ENCODE results near the gene LONP1. TPM values are rescaled to one million over a fixed set of nuclear protein-coding genes. Genes with fewer than 3 reads are reported as not detected.
"Not testable (repeated sequence)": the region's sequence is repeated elsewhere in the genome, so short reads cannot be mapped to it uniquely, and the experiment has no call there.

Gene LONP1
- total RNA-seq, 1 experiment from 2014 or later, result 54.0 TPM

- Histone ChIP-seq H3K36me3 (peaks cover 62% of the 10 kb centered on the region), H3K9me3 (replicated peaks) (no peaks in the 10 kb centered on the region), H3K27me3 (no peaks in the 10 kb centered on the region), H3K4me3 (no peak overlapping the region), H3K4me1 (no peaks in the 10 kb centered on the region), H3K27ac (no peak overlapping the region)
- DNase-seq, result no peak
These were observed 15.8 kb downstream of the LONP1 start for GRCh38 chr19:5703819-5704818.

GRCh38 chr19:5702053-5702410 lies 17.9 kb downstream of the LONP1 start:
- DNase-seq; H3K9me3 ChIP-seq (replicated peaks); H3K27me3 ChIP-seq; H3K27ac ChIP-seq; H3K4me3 ChIP-seq; H3K4me1 ChIP-seq: not testable (repeated sequence)
- peaks cover 68% of the 10 kb centered on the region for H3K36me3 ChIP-seq

GRCh38 chr19:5700455-5701092 lies 19.4 kb downstream of the LONP1 start:
- Histone ChIP-seq H3K9me3 (replicated peaks) (no peaks in the 10 kb centered on the region), H3K27me3 (no peaks in the 10 kb centered on the region), H3K4me1 (peaks cover under 1% of the 10 kb centered on the region; the same call in 1 of the 2 replicates), H3K27ac (no peak overlapping the region), H3K4me3 (no peak overlapping the region), H3K36me3 (peaks cover 64% of the 10 kb centered on the region)
- no peak for DNase-seq

- Histone ChIP-seq H3K36me3 (peaks cover 62% of the 10 kb centered on the region), H3K27ac (no peak overlapping the region), H3K4me3 (no peak overlapping the region), H3K4me1 (peaks cover 9% of the 10 kb centered on the region), H3K9me3 (replicated peaks) (no peaks in the 10 kb centered on the region), H3K27me3 (no peaks in the 10 kb centered on the region)
- no peak for DNase-seq
These were observed 21.1 kb downstream of the LONP1 start for GRCh38 chr19:5698635-5699422.

GRCh38 chr19:5697890-5698634 lies 21.9 kb downstream of the LONP1 start:
- peaks cover 17% of the 10 kb centered on the region for H3K4me1 ChIP-seq
- no peak for DNase-seq
- no peak overlapping the region for H3K27ac ChIP-seq
- no peak overlapping the region for H3K4me3 ChIP-seq
- H3K27me3 ChIP-seq, result no peaks in the 10 kb centered on the region
- no peaks in the 10 kb centered on the region for H3K9me3 ChIP-seq (replicated peaks)
- H3K36me3 ChIP-seq, result peaks cover 62% of the 10 kb centered on the region

- no peak for DNase-seq
- H3K27ac ChIP-seq, result no peak overlapping the region
- peaks cover 18% of the 10 kb centered on the region for H3K4me1 ChIP-seq
- no peaks in the 10 kb centered on the region for H3K27me3 ChIP-seq
- H3K4me3 ChIP-seq, result no peak overlapping the region
- peaks cover 69% of the 10 kb centered on the region for H3K36me3 ChIP-seq
- no peaks in the 10 kb centered on the region for H3K9me3 ChIP-seq (replicated peaks)
These were observed 22.7 kb downstream of the LONP1 start for GRCh38 chr19:5697022-5697889.

DNA sequence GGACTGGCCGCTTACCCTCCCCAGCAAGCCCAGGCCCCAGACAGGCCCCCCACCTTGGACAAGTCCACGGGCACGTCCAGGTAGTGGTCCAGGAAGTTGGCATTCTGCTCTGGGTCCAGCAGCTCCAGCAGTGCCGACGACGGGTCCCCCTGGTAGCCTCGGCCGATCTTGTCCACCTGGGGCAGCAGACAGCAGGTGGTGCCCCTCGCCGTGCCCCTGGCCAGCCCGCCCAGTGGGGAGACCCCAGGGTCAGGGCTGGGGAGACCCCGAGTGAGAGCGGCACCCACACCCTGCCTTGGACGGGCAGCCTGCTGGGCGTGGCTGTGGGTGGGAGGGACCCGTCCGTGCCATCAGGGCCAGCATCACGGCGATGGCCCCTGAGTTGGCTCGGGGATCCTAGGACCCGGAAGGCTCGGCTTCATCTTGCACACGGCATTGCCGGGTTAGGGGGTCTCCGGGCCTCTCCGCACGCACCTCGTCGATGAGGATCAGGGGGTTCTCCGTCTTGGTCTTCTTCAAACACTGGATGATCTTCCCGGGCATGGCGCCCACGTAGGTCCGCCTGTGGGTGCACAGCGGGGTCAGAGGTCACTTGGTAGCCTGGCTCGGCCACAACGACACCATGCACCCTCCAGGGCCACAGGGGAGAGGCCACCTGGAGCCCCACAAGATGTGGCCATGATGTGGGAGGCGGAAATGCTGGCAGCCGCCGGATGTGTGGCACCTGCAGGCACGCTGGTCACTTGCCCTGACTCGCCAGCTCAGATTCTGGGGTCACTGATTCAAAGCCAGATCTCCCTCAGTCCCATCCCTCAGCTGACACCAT lies 23.5 kb downstream of the LONP1 start:
- no peaks in the 10 kb centered on the region for H3K27me3 ChIP-seq
- no peak overlapping the region for H3K4me3 ChIP-seq
- H3K36me3 ChIP-seq, result peaks cover 78% of the 10 kb centered on the region

DNA sequence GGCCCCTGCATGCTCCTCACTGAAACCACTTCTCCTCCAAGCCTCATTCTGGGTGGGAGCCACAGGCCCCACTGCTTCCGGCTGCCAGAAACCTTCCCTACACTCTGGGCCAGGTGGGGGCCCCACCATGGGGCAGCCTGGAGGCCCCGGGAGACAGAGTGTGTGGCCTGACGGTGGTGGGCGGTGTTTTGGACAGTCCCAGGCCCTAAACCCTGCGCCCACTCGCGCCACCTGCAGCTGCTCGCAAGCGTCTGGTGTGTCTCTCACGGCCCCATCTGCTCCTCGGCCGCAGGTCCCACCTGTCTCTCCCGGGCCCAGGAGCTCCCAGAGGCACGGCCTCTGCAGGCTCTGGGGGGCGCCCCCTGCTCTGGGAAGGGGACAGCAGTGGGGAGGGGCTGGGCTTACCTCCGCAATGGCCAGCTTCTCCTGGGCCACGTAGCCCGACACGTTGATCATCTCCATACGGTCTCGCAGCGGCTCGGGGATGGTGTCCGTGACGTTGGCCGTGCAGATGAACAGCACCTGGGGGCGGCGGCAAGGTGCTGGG lies 24.2 kb downstream of the LONP1 start:
- Histone ChIP-seq H3K4me3 (no peak overlapping the region), H3K4me1 (peaks cover 18% of the 10 kb centered on the region), H3K27ac (no peak overlapping the region), H3K36me3 (peaks cover 79% of the 10 kb centered on the region), H3K27me3 (no peaks in the 10 kb centered on the region), H3K9me3 (replicated peaks) (no peaks in the 10 kb centered on the region)
- DNase-seq, result peak; percentile 74 to 77

More for the DNA sequence above, 23.5 kb downstream of the LONP1 start:
- H3K9me3 ChIP-seq (replicated peaks), result no peaks in the 10 kb centered on the region
- no peak overlapping the region for H3K27ac ChIP-seq
- DNase-seq, result no peak
- peaks cover 18% of the 10 kb centered on the region for H3K4me1 ChIP-seq

DNA sequence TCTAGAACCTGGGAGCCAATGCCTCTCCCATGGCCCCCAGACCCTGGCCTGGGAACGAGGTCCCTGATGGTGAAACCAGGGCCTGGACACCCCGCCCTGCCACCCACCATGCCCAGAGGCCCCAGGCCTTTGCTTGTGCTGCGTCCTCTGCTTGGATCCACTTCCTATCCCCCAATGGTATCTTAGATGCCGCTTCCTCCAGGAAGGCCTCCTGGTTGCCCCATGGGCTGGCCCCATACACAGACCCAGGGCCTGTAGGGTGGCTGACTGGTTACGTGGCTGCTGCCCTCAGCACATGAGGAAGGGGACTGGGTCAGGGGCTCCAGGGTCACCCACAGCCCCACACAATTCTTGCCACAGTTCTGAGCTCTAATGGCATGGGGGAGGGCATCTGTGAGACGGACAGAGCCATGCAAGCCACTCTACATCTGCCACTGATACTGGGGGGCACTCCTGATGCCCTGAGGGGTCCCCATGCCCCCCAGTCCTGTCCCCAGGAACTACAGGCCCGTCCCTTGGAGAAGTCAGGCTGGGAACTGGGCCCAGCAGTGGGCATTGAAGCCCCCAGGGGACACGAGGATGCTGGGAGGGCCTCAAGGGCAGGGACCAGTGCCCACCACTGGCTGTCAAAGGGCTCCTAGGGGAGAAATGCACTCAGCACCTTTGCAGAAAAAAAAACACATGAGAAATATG lies 24.8 kb downstream of the LONP1 start:
- no peaks in the 10 kb centered on the region for H3K9me3 ChIP-seq (replicated peaks)
- peaks cover 77% of the 10 kb centered on the region for H3K36me3 ChIP-seq
- peaks cover 18% of the 10 kb centered on the region for H3K4me1 ChIP-seq
- no peaks in the 10 kb centered on the region for H3K27me3 ChIP-seq
- H3K27ac ChIP-seq, result no peak overlapping the region
- no peak for DNase-seq
- H3K4me3 ChIP-seq, result no peak overlapping the region

DNA sequence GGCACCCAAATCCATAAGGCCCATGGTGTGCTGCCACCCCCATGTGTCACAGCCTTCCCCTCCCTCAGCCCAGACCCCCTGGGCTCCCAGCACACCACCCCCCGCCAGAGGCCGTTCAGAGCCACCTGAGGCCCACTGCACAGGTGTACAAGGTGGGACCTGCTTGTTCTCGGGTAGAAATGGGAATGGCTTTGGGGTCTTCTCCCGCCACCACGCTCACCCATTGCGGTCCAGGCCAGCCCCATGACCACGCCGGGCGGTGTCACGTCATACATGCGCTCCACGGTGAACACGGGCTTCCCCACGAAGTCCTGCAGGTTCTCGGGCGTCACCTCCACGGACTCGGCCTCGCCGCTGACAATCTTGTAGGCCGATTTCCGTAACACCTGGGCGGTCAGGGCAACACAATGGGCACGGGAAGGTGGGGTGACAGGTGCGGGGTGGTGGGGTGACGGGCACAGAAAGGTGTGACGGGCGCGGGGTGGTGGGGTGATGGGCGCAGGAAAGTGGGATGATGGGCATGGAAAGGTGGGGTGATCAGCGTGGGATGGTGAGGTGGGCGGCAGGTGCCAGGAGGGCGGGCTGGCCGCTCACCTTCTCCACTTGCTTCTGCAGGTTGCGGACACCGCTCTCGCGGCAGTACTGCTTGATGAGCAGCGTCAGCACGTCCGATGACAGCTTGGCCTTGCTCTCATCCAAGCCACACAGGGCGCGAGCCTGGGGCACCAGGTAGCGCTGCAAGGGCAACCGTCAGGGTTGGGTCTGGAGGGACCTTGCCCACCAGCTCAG lies 25.6 kb downstream of the LONP1 start:
- DNase-seq, result no peak
- Histone ChIP-seq H3K4me3 (no peak overlapping the region), H3K9me3 (replicated peaks) (no peaks in the 10 kb centered on the region), H3K27me3 (no peaks in the 10 kb centered on the region), H3K27ac (no peak overlapping the region), H3K4me1 (peaks cover 18% of the 10 kb centered on the region), H3K36me3 (peaks cover 70% of the 10 kb centered on the region)

GRCh38 chr19:5693195-5694166 lies 26.5 kb downstream of the LONP1 start:
- H3K27ac ChIP-seq, result no peak overlapping the region
- H3K36me3 ChIP-seq, result peaks cover 64% of the 10 kb centered on the region
- DNase-seq, result peak; percentile 67 to 71
- no peaks in the 10 kb centered on the region for H3K9me3 ChIP-seq (replicated peaks)
- H3K4me3 ChIP-seq, result no peak overlapping the region
- H3K27me3 ChIP-seq, result no peaks in the 10 kb centered on the region
- peaks cover 18% of the 10 kb centered on the region for H3K4me1 ChIP-seq
